Endothelial cell of umbilical vein (primary cell): ENCODE data around the gene ENG.
A peak's percentile ranks its signal among the peaks of the same experiment; 100 is the strongest.

Experiments
- EZH2 ChIP-seq: IDR thresholded peaks from 2 replicates; pipeline ENCODE4 v1.6.1; 2012; ENCODE audit warnings: borderline replicate concordance, low read depth, mild to moderate bottlenecking, moderate library complexity, low read length, inconsistent platforms; ENCODE audit not compliant: severe bottlenecking
- FOS ChIP-seq: IDR thresholded peaks from 2 replicates; pipeline ENCODE4 v1.6.1; 2011; ENCODE audit warnings: mild to moderate bottlenecking, low read length, moderate library complexity, borderline replicate concordance; ENCODE audit not compliant: insufficient read depth
- GATA2 ChIP-seq: IDR thresholded peaks from 2 replicates; pipeline ENCODE4 v1.7.0; 2011; ENCODE audit warnings: low read depth, mild to moderate bottlenecking, moderate library complexity, mixed read lengths, low read length; ENCODE audit not compliant: insufficient read length, insufficient read depth
- JUN ChIP-seq: IDR thresholded peaks from 2 replicates; pipeline ENCODE4 v1.6.1; 2011; ENCODE audit warnings: borderline replicate concordance, low read depth; ENCODE audit not compliant: insufficient read length, insufficient read depth
- MYC ChIP-seq: IDR thresholded peaks from one replicate; pipeline ENCODE4 v1.6.1; 2011; ENCODE audit warnings: mild to moderate bottlenecking, low read depth, low read length
- POLR2A ChIP-seq: IDR thresholded peaks from 2 replicates; pipeline ENCODE4 v1.6.1; 2012; ENCODE audit warnings: low read depth, mild to moderate bottlenecking, control low read depth, low read length
- POLR2AphosphoS5 ChIP-seq: IDR thresholded peaks from 2 replicates; pipeline ENCODE4 v1.6.1; 2012; ENCODE audit warnings: low read depth, mild to moderate bottlenecking, control low read depth, low read length, moderate library complexity; ENCODE audit not compliant: insufficient read depth
- TF ChIP-seq, protein P1 (sequence below): IDR thresholded peaks from 2 replicates; pipeline ENCODE4 v1.6.1; 2011; ENCODE audit not compliant: insufficient read depth, insufficient read length
- TF ChIP-seq, protein P2 (sequence below), 2 donors: IDR thresholded peaks; 1 replicate in 1 of 2; 2 replicates in 1 of 2; pipeline ENCODE4 v1.5.1; 2011; ENCODE audit warnings: low read length in 2 of 2, mild to moderate bottlenecking in 2 of 2, moderate library complexity in 2 of 2, control low read depth in 1 of 2, inconsistent platforms in 1 of 2, low read depth in 1 of 2; ENCODE audit not compliant: insufficient read depth in 1 of 2; ENCODE audit errors: extremely low read depth in 1 of 2

DNA sequence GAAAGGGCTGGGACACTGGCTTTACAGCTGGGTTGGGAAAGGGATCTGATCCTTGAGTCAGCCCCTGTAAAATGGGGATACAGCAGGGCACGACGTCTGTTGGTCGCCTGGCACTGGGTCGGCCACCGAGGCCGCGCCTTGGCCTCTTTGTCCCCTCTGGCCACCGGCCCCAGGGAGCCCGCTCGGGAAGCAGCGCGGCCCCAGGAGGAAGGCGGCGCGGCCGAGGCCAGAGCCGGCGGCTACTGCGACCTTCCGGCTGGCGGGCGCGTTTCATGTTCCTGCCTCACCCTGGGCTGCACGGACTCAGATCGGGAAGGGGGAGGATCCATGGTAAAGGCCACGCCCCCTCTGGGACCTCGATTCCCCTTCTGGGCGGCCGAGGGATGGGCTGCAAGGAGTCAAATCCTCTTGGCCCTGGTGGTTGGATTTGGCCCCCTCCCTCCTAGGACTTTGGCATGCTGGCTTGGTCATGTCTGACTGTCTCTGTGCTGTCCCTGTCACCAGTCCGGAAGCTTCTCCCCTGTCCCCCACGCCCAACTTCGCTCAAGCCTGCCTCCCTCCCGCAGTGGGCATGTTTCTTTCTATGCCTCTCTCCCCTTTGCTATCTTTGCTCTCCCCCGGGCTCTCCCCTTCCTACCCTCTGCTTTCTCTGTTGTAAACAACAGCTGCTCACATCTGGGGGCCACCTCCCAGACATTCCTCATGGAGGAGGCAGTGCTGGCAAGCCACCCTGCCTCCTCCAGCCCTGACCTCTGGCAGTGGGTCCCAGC lies 26.0 kb downstream of the ENG start:
- TF ChIP-seq, protein P1, sequence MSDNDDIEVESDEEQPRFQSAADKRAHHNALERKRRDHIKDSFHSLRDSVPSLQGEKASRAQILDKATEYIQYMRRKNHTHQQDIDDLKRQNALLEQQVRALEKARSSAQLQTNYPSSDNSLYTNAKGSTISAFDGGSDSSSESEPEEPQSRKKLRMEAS = no peak
- TF ChIP-seq, protein P2, sequence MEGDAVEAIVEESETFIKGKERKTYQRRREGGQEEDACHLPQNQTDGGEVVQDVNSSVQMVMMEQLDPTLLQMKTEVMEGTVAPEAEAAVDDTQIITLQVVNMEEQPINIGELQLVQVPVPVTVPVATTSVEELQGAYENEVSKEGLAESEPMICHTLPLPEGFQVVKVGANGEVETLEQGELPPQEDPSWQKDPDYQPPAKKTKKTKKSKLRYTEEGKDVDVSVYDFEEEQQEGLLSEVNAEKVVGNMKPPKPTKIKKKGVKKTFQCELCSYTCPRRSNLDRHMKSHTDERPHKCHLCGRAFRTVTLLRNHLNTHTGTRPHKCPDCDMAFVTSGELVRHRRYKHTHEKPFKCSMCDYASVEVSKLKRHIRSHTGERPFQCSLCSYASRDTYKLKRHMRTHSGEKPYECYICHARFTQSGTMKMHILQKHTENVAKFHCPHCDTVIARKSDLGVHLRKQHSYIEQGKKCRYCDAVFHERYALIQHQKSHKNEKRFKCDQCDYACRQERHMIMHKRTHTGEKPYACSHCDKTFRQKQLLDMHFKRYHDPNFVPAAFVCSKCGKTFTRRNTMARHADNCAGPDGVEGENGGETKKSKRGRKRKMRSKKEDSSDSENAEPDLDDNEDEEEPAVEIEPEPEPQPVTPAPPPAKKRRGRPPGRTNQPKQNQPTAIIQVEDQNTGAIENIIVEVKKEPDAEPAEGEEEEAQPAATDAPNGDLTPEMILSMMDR (IDR thresholded peaks at IDR 0.05; ENCODE audit: extremely low read depth in 1 of 2, insufficient read depth in 1 of 2, low read depth in 1 of 2, low read length in 2 of 2) = no peak
- TF ChIP-seq FOS (no peak), JUN (no peak), POLR2AphosphoS5 (peak; percentile 89), POLR2A (peak; percentile 64), EZH2 (no peak), GATA2 (no peak), MYC (no peak)
